ENCODE results near the gene GTPBP1. TPM values are rescaled to one million over a fixed set of nuclear protein-coding genes. Genes with fewer than 3 reads are reported as not detected.

GTPBP1 gene
- total RNA-seq, 1 experiment from 2014 or later: 108 TPM

DNA sequence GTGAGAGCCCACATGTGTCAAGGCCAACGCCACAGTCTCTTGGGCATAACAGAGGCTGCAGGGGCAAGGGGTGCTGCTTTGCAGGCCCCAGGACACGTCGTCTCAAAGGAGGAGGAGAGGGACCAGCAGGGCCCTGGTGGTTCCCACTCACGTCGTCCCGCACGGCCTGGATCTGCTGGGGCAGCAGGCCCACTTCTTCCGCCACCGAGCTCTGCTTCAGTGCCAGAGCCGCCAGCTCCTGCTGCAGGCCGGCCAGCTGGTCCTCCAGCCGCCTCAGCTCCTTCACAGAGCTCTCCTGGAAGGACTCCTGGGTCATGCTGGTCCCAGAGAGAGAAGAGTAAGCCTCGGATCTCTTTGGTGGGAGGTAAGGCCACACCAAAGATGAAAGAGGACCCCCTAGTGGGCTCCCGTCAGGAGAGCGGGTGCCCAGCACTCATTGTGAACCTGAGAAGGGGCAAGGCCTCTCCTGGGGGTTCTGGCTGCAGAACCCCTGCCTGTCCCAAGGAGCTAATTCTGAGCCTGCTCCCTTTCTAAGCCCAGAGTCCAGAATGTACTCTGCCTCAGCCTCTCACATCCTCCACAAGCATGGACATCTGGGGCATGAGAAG lies 34.5 kb downstream of the GTPBP1 start:
- no peak overlapping the region for H3K56ac ChIP-seq (ENCODE audit: insufficient read length, low read depth, low read length)
- H3K9me3 ChIP-seq (ENCODE audit: control insufficient read depth, low read depth, low read length): no peaks in the 10 kb centered on the region
- no peak overlapping the region for H3K27ac ChIP-seq (ENCODE audit: insufficient read length, low read depth, low read length)
- H3K79me1 ChIP-seq (ENCODE audit: insufficient read depth, low read depth, low read length, poor library complexity, severe bottlenecking): no peaks in the 10 kb centered on the region
- no peaks in the 10 kb centered on the region for H3K79me2 ChIP-seq (ENCODE audit: insufficient read depth, low read length)
- H4K20me1 ChIP-seq (ENCODE audit: control insufficient read depth, insufficient read depth, insufficient read length): no peaks in the 10 kb centered on the region
- no peak overlapping the region for H3K4ac ChIP-seq (ENCODE audit: low read depth, low read length)
- Mint-ChIP-seq H3K9me3 (no peaks in the 10 kb centered on the region), H3K27me3 (ENCODE audit: low read depth) (no peaks in the 10 kb centered on the region; the same call in 1 of the 2 replicates), H3K36me3 (ENCODE audit: insufficient read depth in 1 of 3, low read depth in 3 of 3) (peaks cover 13 to 60% (median 25%) of the 10 kb centered on the region in 3 experiments), H3K27ac (no peak overlapping the region; a peak in 1 of 7 replicates), H3K4me3 (no peak overlapping the region), H3K4me1 (0 out of 4 replicates have a peak, but pooled peaks cover 0 to under 1% of the 10 kb centered on the region in 2 experiments)
- no peak overlapping the region for H4K91ac ChIP-seq (ENCODE audit: insufficient read length, low read depth, low read length)
- no peak overlapping the region for H3K14ac ChIP-seq (ENCODE audit: insufficient read depth, low read length)
- no peak overlapping the region for H3K23ac ChIP-seq (ENCODE audit: insufficient read length, low read depth, low read length)
- H2AK5ac ChIP-seq (ENCODE audit: insufficient read length, low read length): no peak overlapping the region
- no peak overlapping the region for H4K8ac ChIP-seq (replicated peaks; ENCODE audit: insufficient read length, low read depth, low read length)
- H2AFZ ChIP-seq (ENCODE audit: low read length): no peak overlapping the region
- no peaks in the 10 kb centered on the region for H3K27me3 ChIP-seq (ENCODE audit: insufficient read depth, low read length)
- DNase-seq: no peak
- TF ChIP-seq, protein P1, sequence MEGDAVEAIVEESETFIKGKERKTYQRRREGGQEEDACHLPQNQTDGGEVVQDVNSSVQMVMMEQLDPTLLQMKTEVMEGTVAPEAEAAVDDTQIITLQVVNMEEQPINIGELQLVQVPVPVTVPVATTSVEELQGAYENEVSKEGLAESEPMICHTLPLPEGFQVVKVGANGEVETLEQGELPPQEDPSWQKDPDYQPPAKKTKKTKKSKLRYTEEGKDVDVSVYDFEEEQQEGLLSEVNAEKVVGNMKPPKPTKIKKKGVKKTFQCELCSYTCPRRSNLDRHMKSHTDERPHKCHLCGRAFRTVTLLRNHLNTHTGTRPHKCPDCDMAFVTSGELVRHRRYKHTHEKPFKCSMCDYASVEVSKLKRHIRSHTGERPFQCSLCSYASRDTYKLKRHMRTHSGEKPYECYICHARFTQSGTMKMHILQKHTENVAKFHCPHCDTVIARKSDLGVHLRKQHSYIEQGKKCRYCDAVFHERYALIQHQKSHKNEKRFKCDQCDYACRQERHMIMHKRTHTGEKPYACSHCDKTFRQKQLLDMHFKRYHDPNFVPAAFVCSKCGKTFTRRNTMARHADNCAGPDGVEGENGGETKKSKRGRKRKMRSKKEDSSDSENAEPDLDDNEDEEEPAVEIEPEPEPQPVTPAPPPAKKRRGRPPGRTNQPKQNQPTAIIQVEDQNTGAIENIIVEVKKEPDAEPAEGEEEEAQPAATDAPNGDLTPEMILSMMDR (conservative IDR thresholded peaks at IDR 0.05): no peak
- H2BK15ac ChIP-seq (ENCODE audit: low read depth, low read length): no peak overlapping the region
- H2BK20ac ChIP-seq (ENCODE audit: low read depth, low read length, poor library complexity, severe bottlenecking): no peak overlapping the region
- H3K23me2 ChIP-seq (ENCODE audit: insufficient read length, low read depth, low read length, poor library complexity, severe bottlenecking): no peaks in the 10 kb centered on the region
- no CpG with 5 or more reads among the region's 15 CpGs for WGBS (ENCODE audit: extremely low coverage, insufficient read length, low lambda C conversion rate)
- no peak overlapping the region for H3T11ph ChIP-seq (ENCODE audit: low read length)
- no peak overlapping the region for H3K9ac ChIP-seq (ENCODE audit: extremely low read depth, insufficient read length, low read length)
- no peak overlapping the region for H2BK12ac ChIP-seq (ENCODE audit: insufficient read length, low read depth, low read length)
- no peak overlapping the region for H3K18ac ChIP-seq (ENCODE audit: insufficient read length, low read depth, low read length)
- H3K4me1 ChIP-seq (ENCODE audit: insufficient read depth, low read length): no peaks in the 10 kb centered on the region
- no peak overlapping the region for H4K5ac ChIP-seq (ENCODE audit: insufficient read length, low read depth, low read length)
- no peak overlapping the region for H3K4me2 ChIP-seq (ENCODE audit: insufficient read depth, insufficient read length, low read length)
- H2BK5ac ChIP-seq (ENCODE audit: insufficient read length, low read length): no peak overlapping the region
- H2BK120ac ChIP-seq (ENCODE audit: low read depth, low read length, poor library complexity, severe bottlenecking): no peak overlapping the region

Data from H9 (cell line).